Measurements from ENCODE around the gene FNDC7.
A peak's percentile ranks its signal among the peaks of the same experiment; 100 is the strongest.
"Not testable (repeated sequence)": the region's sequence is repeated elsewhere in the genome, so short reads cannot be mapped to it uniquely, and the experiment has no call there.

FNDC7 gene

GRCh38 chr1:108747171-108747850 lies 34.6 kb downstream of the FNDC7 start:
- peak; percentile 89 for DNase-seq

GRCh38 chr1:108747898-108748297 lies 35.2 kb downstream of the FNDC7 start:
- no peak for DNase-seq

- no peak for DNase-seq
These were observed 36.4 kb downstream of the FNDC7 start for GRCh38 chr1:108749081-108749480.

- no peak for DNase-seq
These were observed 37.9 kb downstream of the FNDC7 start for GRCh38 chr1:108750476-108751181.

GRCh38 chr1:108753363-108753762 lies 40.7 kb downstream of the FNDC7 start:
- DNase-seq, result no peak

- DNase-seq, result no peak
These were observed 46.1 kb downstream of the FNDC7 start for GRCh38 chr1:108758796-108759195.

GRCh38 chr1:108767115-108767514 lies 54.4 kb downstream of the FNDC7 start:
- no peak for DNase-seq

- no peak for DNase-seq
These were observed 55.0 kb downstream of the FNDC7 start for GRCh38 chr1:108767708-108768107.

GRCh38 chr1:108777839-108778238 lies 65.1 kb downstream of the FNDC7 start:
- DNase-seq, result no peak

- DNase-seq, result no peak
These were observed 66.7 kb downstream of the FNDC7 start for GRCh38 chr1:108779455-108779854.

GRCh38 chr1:108780937-108781574 lies 68.3 kb downstream of the FNDC7 start:
- peak; percentile 13 for DNase-seq

GRCh38 chr1:108781575-108781944 lies 68.9 kb downstream of the FNDC7 start:
- DNase-seq, result not testable (repeated sequence)

GRCh38 chr1:108785264-108785663 lies 72.6 kb downstream of the FNDC7 start:
- peak; percentile 4 for DNase-seq

GRCh38 chr1:108785880-108786279 lies 73.2 kb downstream of the FNDC7 start:
- no peak for DNase-seq

- DNase-seq, result no peak
These were observed 79.1 kb downstream of the FNDC7 start for GRCh38 chr1:108791790-108792189.

Measured in DMS53 (cell line).